Stimulated activated CD8-positive, alpha-beta memory T cell treated with anti-CD3 and anti-CD28 coated beads, Interleukin-15, amount 100 ng/mL, for 4 hours (primary cell): Measurements from ENCODE around the gene ASXL1.
"Not testable (repeated sequence)": the region's sequence is repeated elsewhere in the genome, so short reads cannot be mapped to it uniquely, and the experiment has no call there.

Experiments used
- DNase-seq, 2 donors: peaks; one replicate each; pipeline ENCODE4 v3.0.0-alpha.2; 2020; ENCODE audit warnings: low read depth in 2 of 2

Gene ASXL1

GRCh38 chr20:32465901-32466675 is 108.0 kb downstream of the ASXL1 start:
- DNase-seq, result not testable (repeated sequence)

DNA sequence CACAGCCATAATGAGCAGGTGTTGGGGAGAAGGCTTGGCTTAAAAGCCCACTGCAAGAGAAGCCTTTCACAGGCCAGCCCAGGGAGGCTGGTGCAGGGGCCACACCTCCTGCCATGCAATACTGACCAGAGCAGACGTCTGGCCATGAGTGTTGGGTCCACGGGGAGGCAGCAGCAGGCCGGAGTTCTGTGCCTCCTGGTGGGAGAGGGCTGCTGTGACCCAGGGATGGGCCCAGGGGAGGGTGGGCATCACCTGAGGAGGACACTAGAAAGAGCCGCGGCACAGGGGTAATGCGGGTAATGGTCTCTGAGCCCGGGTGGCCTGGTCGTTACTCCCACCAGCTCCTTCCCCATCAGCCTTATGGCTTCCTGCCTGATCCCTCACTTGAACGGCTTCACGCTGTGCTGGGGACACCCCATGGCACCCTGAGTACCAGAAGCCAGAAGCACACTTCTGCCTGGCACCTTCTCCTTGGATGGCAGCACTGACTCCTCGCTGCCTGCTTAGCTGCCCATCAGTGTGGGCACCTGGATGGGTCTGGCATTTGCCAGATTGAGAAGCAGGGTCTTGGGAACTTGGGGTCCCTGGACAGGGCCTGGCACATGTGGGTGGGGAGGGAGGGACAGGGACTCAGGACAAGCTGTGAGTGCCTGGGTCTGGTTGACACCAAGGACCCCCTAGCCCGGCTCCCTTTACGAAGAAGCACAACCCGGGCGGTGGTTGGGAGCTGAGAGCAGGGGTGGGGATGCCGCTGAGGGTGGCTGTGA is 108.8 kb downstream of the ASXL1 start:
- DNase-seq, result no peak

GRCh38 chr20:32467506-32468312 is 109.6 kb downstream of the ASXL1 start:
- no peak for DNase-seq

DNA sequence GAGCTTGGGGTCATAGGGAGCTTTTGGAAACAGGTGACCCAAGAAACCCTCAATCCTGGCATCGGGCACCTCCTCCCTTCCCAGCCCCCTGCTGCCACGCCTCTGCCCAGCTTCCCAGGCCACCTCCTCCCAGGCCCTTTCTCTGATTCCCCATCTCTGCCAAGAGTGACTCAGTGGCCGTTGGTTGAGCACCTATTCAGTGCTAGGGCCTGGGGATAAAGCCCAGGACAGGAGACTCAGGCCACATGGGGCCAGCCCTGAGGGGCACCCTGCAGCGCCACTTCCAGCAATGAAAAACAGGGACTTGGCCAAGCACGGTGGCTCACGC is 110.1 kb downstream of the ASXL1 start:
- no peak for DNase-seq

- no peak for DNase-seq
Measured at GRCh38 chr20:32468860-32469259, 110.7 kb downstream of the ASXL1 start.

- DNase-seq, result no peak
Measured at GRCh38 chr20:32470025-32470861, 112.1 kb downstream of the ASXL1 start.

GRCh38 chr20:32470940-32471339 is 112.8 kb downstream of the ASXL1 start:
- DNase-seq, result no peak

- no peak for DNase-seq
Measured at GRCh38 chr20:32472581-32473207, 114.6 kb downstream of the ASXL1 start.

GRCh38 chr20:32473231-32474008 is 115.3 kb downstream of the ASXL1 start:
- DNase-seq, result no peak

GRCh38 chr20:32474009-32474716 is 116.0 kb downstream of the ASXL1 start:
- DNase-seq, result no peak

DNA sequence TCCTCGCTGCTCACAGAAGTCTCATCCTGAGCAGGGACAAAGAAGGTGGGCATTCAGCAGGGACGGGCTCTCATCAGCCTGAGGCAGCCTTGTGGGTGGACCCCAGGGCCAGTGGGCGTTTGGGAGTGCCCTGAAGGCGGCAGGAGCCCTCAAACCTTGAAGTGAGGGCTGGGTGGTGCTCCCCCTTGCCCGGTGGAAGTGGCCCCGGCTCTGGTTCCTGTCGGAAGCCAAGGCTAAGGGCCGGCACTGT is 116.5 kb downstream of the ASXL1 start:
- DNase-seq, result no peak

- DNase-seq, result no peak
Measured at GRCh38 chr20:32474967-32475811, 117.1 kb downstream of the ASXL1 start.

DNA sequence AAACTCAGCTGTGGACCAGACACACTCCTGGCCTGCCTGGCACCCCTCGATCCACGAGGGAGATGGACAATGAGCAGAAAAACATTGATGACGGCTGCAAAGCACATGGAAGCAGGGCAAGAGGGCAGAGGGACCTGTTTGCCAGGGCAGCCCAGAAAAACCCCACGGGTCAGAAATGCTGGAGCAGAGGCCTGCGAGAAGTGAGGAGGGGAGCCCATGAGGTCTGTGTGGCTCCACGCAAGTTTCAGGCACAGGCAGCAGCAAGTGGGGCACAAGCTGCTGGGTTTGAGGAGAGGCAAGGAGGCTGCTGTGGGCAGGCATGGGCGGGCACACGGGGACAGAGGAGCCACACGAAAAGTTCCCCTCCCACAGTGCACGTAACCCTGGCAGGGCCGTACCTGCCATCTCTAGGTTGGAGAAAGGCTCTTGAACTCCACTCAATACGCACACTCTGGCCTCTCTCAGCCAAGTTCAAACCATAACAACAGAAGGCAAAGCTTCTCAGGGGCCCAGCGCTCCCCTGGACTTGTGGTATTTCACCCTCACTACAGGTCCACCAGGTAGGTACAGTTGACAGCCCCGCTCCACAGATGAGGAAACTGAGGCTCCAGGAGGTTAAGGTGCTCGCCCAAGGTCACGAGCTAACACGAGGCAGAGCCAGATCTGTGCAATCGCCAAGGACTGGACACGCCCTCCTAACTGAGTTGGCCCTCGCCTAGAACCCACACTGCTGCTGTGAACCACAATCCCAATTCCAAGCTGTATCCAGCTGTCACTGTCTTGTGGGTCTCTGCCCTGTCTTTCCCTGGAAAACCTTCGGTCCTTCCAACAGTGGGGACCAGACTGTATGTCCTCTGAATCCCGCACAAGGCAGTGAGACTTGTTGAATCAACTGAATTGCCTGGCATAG is 118.8 kb downstream of the ASXL1 start:
- DNase-seq, result no peak

- DNase-seq, result no peak
Measured at GRCh38 chr20:32477594-32478512, 119.7 kb downstream of the ASXL1 start.

DNA sequence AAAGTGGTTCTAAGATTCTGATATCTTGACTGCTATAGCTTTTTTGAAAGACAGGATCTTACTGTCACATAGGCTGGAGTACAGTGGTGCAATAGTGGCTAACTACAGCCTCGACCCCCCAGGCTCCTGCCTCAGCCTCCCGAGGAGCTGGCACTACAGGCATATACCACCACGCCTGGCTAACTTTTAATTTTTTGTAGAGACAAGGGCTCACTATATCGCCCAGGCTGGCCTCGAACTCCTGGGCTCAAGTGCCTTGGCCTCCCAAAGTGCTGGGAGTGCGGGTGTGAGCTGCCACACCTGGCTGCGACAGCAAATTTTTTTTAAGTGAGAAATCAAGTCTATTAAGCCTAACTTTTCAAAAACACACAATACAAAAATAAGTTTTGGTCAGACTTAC is 120.4 kb downstream of the ASXL1 start:
- no peak for DNase-seq

DNA sequence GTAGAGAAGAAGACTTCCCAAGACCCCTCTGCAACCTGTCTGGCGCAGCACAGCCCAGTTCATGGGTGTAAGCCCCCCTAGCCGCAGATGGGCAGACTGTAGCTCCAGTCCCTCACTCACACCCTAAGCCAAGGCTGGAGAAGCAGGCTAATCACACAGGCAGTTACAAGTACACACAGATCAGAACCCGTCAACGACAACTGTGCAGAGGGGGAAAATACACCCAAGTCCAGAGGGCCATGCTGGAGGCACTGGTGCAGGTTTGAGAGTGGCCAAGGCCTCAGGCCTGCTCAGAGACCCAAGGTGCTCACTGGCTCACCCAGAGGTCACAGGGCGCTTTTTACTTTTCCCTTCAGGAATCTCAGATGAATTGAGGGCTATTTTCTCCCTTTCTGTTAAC is 120.9 kb downstream of the ASXL1 start:
- DNase-seq, result no peak

GRCh38 chr20:32479697-32480171 is 121.6 kb downstream of the ASXL1 start:
- DNase-seq, result no peak
